GM19438 (cell line): ENCODE measurements around the gene LRRC26.

Source experiments
- ATAC-seq: cut with Tn5 transposase; IDR thresholded peaks from one replicate; pipeline ENCODE4 v1.9.1; 2021; ENCODE audit warnings: low read depth; ENCODE audit not compliant: unreplicated experiment

Gene LRRC26

DNA sequence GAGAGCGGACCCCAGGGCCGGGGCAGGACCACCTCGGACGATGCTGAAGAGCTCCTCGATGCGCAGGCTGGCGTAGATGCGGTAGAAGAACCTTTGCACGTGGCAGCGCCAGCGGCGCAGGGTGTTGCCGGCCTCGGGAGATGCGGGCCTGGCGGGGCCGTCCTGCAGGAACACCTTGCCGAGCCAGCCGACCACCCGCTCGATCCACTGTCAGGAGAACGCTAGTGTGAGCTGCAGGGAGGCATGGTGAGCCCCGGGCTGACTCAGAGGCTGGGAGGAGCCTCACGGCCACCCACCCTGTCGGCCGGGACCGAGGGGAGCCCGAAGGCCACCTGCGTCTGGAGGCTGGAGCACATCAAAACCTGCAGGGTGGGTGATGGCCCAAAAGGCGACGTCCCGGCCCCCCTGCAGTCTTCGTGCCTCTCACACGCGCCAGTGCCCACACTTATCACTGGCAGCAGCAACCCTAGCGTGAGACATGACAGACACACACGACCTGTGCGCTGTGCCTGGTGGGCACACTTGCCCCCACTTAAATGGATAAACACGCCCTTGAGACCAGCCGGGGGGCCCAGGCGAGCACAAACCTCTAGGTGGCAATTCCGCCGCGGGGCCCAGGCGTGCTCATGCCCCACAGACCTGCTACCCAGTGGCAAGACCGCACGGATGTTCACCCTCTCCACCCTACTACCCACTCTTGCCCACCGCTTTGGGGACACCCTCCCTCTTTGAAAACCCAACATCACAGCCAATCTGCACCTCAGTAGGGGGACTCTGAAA is 15.2 kb upstream of the LRRC26 start:
- no peak for ATAC-seq

DNA sequence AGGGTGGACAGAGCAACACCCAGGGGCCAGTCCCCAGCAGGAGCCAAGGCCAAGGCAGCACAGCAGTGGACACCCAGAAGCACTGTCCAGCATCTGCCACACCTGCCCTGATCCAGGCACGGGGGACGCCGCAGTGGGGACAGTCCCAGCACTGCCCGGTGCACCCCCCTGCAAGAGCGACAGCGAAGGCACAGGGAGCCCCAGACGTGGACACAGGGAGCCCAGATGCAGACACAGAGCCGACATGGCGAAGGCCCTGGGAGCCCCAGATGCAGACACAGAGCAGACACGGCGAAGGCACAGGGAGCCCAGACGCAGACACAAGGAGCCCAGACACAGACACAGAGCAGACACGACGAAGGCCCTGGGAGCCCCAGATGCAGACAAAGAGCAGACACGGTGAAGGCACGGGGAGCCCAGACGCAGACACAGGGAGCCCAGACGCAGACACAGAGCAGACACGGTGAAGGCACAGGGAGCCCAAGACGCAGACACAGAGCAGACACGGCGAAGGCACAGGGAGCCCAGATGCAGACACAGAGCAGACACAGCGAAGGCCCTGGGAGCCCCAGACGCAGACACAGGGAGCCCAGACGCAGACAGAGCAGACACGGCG is 14.2 kb upstream of the LRRC26 start:
- ATAC-seq, result no peak

DNA sequence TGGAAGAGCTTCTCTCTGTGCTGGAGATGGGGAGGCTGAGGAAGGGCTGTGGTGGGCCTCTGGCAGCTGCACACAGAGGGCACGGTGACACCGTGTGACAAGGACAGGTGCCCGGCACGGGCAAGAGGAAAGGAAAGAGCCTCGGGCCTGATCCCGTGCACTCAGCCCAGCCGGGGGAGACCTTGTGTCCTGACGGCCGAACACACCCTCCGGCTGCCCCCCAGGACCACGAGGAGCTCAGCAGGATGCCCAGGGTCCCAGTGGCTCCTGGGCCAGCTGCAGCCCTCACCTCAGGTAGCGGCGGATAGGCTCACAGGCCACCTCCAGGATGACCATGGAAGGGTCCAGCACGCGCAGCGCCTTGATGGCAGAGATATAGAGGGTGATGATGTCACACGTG is 13.0 kb upstream of the LRRC26 start:
- no peak for ATAC-seq

DNA sequence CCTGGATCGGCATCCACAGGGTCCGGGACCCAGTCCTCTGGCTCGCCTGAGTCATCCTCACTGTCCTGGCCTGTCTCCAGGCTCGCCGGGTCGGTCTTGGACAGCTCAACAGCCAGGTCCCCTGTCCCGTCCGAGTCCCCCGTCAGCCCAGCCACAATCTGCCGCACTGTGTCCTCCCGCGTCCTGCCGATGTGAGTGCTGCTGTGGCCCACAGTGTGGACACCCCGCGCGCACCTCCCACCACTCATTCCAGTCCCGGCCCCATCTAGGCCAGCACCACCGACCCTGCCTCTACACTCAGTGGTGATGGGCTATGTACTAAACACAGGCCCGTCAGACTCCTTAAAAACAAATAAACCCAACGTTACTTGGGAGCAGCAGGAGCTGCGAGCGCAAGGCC is 11.8 kb upstream of the LRRC26 start:
- no peak for ATAC-seq

DNA sequence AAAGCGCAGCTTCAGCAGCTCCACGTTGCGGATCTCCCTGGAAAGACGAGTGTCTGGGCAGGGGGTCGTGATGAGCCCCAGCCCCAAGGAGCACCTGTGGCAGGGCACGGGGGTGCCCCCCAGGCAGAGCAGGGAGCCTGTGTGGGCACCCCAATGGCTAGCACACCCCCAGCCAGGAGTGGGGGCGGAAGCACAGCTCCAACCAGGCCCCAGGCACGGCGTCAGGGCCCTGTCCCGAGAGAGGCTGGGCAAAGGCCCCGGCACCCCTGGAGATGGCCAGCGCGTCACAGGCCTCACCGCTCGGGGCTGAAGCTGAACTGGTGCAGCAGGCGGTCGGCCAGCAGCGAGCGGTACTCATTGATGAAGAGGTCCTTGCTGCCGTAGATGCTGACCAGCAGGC is 10.6 kb upstream of the LRRC26 start:
- no peak for ATAC-seq

DNA sequence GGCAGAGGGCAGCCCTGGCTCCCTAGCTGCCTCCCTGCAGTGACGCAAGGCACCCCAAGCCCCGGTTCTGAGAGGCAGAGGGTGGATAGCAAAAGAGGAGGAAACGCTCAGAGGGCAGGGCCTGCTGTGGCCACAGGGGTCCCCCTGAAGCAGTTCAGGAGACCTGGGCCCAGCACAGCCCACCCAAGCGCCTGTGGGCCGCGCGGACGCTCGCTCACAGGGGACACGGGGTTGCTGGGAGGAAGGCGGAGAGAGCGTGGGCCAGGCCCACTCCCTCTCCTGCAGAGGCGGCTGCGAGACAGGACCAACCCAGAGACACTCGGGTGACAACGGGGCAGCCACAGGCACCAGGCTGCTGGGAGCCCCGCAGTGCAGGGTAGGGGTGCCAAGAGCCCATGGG is 9.9 kb upstream of the LRRC26 start:
- no peak for ATAC-seq

DNA sequence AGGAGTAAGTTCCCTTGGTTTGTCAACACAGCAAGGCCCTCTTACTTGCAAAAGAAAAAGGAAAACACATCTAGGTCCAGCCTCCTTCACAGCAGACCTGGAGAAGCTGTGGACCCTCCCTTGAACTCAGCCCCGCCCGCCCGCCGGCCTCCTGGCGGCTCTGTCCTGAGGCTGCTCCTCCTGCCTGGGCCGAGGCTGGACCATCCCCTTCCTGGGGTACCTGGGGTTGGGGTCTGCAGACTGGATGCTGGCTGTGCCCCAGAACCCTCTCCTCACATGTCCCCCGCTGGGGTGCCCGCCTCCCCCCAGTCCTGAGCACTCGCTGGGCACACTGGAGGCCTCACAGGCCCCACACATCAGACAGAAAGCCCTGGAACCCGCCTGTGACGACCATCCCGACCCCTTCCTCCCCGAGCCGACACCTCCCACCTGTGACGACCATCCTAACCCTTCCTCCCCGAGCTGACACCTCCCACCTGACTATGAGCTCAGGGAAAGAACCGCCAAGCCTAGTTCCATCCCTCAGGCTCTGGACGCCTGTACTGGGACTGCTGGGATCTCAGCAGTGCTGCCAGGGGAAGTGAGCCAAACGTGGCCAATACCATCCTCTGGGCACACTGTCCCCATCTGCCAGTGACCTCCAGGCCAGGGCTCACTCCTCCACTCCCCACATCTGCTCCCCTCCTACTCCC is 9.2 kb upstream of the LRRC26 start:
- ATAC-seq, result no peak

DNA sequence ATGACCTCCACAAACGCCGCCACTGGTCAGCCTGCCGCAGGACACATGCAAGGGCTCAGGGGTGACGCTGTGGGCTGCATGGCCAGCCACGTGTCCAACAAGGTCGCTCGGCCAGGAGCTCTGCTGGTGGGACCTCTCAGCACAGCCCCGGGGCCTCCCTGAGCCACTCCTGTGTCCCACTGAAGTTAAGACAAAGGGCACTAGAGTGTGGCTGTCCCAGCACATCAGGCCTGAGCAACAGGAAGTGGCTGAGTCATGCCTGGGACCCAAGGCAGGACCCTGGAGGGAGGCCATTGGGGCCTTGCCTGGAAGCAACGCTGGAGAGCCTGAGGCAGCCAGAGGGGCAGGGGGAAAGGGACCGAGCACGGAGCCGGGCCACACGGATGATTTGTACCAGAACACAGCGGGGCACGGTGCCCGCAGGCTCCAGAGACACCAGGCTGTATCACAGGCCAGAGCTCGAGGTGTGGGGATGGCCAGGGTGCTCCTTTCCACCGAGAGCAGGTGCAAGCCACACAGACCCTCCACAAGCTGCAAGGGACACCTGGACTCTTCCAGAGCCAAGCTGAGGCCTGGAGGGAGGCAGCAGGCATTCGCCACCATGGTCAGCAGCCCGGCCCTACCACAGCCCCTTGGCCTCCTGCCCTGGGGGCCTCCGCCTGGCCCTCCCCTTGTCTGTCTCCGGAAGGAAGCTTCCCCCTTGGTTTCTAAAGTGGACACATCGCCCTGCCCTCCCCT is 8.5 kb upstream of the LRRC26 start:
- ATAC-seq, result no peak

DNA sequence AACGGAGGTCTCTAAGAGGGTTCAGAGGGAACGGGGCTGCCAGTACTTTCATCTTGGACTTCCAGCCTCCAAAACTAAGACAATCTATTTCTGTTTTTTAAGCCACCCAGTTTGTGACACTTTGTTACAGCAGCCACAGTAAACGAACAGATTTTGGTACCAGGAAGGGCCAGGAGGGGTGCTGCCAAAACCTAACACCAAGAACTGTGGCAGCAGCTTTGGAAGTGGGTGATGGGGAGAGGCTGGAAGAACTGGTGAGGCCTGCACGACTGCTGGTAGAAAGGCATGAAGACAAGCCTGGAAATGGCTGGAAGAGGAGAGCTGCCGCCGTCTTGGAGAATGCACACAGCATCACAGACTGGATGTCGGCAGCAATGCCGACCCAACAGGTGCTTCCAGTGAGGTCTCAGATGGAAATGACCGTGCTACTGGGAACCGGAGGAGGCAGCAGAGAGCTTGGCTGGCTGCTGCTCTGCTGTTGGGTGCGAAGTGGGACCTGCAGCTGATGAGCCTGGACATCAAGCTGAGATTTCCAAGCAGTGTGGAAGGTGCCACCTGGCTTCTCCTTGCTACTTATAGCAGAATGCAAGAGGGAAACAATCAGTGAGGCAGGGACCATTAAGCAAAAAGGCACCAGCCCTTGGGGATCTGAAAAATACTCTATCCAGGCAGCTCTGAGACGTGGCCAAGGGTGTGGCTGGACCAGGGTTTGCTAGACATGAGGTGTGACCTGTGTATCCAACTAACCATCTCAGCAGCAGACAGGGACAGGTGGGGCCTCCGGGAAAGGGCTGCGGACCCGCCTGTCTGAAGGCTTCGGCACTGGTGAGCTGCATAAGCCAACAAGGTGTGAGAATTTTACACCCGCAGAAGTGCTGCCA is 6.7 kb upstream of the LRRC26 start:
- ATAC-seq, result no peak

DNA sequence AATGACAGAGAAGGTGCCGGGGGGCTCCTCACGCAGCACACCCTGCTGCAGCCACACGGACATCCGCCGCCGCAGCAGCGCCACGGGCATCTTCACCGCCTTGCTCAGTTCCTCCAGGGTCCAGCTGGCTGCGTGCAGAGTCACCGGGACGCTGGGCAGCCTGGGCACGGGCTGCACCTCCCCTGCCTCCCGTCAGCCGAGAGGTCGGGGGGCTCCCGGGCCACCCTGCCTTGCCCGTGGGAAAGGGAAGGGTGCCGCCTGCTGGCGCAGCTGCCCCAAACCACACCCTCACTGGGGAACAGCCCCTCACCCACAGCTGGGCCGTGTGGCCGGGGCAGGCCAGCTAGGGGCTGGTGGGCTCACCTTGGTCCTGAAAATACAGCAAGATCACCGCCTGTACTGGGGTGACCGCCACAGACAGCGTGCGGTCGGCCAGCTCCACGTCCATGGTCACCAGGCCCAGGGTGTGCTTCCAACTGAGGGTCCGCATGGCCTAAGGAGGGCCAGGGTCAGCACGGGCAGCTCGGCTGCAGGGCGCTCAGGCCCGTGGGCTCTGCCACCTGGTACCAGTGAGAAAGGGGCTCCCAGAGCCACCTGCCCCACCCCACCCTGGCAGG is 5.6 kb upstream of the LRRC26 start:
- no peak for ATAC-seq

DNA sequence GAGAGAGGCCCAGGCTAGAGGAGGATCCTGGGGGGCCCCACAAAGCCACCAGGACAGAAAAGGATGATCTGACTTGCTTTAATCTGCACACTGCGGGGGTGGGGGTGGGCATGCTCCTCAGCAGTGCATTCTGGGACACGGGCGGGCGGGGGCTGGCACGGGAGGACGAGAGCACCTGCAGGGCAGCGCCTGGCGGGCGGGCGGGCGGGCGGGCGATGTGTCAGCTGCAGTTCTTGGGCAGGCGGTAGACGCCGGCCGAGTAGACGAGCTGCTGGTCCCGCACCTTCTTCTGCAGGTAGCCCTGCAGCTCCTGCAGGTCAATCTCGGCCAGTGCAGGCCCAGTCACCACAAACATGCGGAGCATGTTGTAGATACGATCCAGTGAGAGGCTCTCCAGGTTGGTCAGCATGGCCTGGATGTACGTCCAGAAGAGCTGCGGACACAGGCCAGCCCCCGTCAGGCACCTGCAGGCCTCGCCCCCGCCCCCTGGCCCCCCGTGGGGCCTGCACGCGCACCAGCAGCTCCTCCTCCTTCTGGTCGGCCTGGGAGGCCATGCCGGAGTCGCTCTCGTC is 5.0 kb upstream of the LRRC26 start:
- ATAC-seq, result no peak

DNA sequence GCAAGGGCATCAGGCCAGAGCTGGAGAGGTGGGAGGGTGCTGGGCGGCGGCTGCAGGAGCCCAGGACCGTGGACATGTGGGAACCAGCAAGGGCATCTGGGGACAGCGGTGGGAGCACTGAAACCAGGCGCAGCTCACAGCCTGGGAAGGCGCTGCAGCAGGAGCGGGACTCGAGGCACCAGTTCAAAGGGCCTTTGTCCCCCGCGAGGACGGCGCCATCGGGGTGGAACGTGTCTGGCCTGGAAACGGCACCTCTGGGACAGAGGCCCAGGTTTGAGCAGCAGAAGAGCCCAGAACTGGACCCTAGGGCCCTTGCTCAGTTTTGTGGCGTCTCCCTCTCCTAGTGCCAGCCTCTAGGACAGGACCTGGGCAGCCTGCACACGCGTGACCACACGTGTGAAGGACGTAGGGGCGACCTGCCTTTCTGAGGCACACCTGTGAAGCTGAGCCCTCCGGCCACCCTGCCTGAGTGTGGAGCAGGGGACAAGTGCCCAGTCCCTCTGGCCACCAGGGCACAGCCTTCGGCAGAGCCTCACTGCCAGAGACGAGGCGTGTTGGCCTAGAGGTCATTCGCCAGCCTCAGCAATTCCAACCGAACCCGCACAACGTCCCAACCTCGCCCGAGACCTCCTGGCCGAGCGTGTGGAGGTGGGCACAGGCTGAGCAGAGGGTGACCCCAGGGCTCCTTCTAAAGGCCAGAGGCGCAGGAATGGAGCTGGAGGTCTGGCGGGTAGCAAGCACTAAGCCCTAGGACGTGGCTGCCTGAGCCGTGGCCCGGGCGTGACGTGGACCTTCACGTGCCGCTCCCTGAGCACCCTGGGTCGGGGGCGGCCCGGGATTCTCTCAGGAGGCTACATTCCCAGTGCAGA is 4.2 kb upstream of the LRRC26 start:
- ATAC-seq, result no peak

DNA sequence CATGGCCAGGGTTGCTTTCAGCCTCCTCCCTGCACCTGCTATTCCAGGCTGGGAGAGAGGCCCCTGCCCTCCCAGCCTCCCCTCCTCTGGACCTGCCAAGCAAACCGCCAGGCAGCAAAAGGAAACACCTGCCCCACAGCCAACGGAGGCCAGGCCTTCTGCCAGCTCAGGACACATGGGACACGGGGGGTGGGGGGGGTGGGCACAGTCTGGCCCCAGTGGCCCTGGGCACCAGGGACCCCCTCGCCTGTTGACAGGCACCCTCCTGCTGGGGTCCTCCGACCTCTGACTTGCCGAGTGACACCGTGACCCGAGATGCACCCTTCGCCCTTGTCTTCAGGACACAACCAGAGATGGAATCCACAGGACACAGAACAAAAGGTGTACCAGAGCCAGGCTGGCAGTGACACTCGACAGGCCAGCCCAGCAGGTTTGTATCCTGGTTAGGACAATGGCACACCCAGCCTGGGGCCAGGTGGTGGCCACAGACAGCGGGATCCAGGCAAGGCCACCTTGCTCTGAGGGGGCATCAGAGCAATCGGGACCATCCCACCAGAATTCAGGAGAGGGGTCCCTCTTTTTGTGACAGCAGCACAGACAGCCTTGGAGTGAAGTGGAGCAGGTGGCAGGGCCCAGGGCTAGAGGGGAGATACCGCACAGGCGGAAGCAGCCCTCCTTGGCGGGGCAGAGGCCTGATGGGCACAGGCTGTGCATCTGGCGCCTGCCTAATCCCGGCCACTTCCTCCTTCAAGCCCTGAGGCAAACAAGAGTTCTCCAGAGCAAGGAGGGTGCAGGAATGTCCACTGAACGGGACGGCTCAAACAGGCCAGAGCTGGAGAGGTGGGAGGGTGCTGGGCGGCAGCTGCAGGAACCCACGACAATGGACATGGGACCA is 3.3 kb upstream of the LRRC26 start:
- no peak for ATAC-seq

DNA sequence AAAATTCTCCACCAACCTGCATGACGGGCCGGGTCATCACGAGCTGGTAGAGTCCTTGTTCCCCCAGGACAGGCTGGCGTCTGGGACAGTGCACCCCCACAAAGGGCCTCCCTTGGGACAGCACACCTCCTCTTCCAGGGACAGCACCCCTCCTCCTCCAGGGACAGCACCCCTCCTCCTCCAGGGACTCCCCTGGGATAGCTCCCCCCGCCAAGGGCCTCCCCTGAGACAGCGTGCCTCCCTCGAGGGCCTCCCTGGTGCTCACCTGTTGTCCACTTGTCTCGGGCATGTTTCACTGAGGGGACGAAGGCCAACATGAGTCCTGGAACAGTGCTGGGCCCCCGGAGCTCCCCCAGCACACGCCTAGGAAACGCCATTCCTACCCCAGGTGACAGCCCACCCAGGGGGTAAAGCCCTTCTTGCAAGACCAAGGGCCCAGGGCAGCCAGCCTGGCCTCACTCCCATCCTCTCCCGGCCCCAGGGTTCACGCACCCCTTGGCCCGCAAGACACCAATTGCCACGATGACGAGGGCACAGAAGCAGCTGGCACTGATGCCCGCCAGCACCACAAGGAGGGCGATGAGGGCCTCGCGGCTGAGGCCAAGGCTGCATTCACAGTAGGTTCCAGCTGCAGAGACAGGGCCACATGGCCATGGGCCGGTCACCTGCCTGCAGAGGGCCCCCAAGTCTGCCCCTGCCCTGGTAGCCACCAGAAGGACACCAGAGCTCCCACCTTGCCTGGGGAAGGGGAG is 1.5 kb upstream of the LRRC26 start:
- ATAC-seq, result no peak

DNA sequence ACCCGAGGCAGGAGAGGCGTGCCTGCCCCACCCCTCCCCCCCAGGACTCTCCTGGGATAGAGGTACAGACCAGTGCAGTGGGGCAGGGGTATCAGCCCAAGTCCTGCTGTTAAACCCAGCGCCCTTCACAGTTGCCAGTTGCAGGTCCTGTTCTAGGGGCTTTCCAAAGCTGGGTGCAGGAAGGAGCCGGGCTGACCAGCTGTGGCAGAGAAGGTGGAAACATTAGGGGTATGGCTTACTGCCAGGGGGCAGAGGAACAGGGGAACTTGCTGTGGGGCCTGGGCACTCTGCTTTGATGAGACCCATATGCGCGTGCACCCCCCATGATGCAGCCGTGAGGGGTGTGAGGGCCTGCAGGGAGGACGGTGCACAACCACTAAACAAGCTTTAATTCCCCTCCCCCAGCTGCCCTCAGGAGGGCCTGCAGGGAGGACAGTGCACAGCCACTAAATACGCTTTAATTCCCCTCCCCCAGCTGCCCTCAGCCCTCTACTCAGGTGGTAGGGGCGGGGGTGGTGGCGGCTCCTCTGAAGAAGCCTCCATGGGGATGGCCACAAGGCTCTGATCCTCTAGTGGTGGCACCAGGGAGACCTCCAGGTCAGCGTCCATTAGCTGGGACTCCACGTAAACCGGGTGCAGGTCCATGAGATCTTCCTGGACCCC is 766 bp upstream of the LRRC26 start:
- ATAC-seq, result no peak
